GM12878 (cell line): ENCODE results near the gene GNLY.

Experiments
- CTCF ChIP-seq, 3 experiments: IDR thresholded peaks in 2 of 3; conservative IDR thresholded peaks in 1 of 3; 2 replicates each; pipeline ENCODE4 v1.5.1; 2011; ENCODE audit warnings: low read depth in 3 of 3, low read length in 3 of 3, mild to moderate bottlenecking in 3 of 3, control low read depth in 2 of 3, moderate library complexity in 2 of 3, inconsistent platforms in 1 of 3, mixed read lengths in 1 of 3; ENCODE audit not compliant: control insufficient read depth in 2 of 3, insufficient read depth in 1 of 3; ENCODE audit errors: extremely low read depth in 1 of 3
- EGR1 ChIP-seq, 2 experiments: IDR thresholded peaks; 1 replicate in 1 of 2; 2 replicates in 1 of 2; pipeline ENCODE4 v1.6.1; 2011 to 2012; ENCODE audit warnings: low read depth in 2 of 2, low read length in 2 of 2, borderline replicate concordance in 1 of 2, mild to moderate bottlenecking in 1 of 2, moderate library complexity in 1 of 2
- EZH2 ChIP-seq: IDR thresholded peaks from 2 replicates; pipeline ENCODE4 v1.6.1; 2012; ENCODE audit warnings: low read depth, mild to moderate bottlenecking, control low read depth, inconsistent platforms, low read length, borderline replicate concordance; ENCODE audit not compliant: control insufficient read depth
- NR2F1 ChIP-seq: fragments of 450-650 bp; conservative IDR thresholded peaks from 2 replicates; pipeline ENCODE4 v1.6.1; 2017; ENCODE audit warnings: mild to moderate bottlenecking
- NRF1 ChIP-seq: conservative IDR thresholded peaks from 2 replicates; pipeline ENCODE4 v1.6.1; 2011; ENCODE audit warnings: mild to moderate bottlenecking, low read depth, low read length, improper control_type of control experiment
- RAD21 ChIP-seq: IDR thresholded peaks from 2 replicates; pipeline ENCODE4 v1.6.1; 2011; ENCODE audit warnings: mild to moderate bottlenecking, low read depth, low read length, moderate library complexity; ENCODE audit not compliant: insufficient read depth
- SMC3 ChIP-seq: IDR thresholded peaks from 2 replicates; pipeline ENCODE4 v1.6.1; 2011; ENCODE audit warnings: low read length, improper control_type of control experiment, borderline replicate concordance
- YY1 ChIP-seq: IDR thresholded peaks from 2 replicates; pipeline ENCODE4 v1.6.1; 2011; ENCODE audit warnings: low read depth, mild to moderate bottlenecking, low read length
- TF ChIP-seq, protein P1 (sequence below): IDR thresholded peaks from 2 replicates; pipeline ENCODE4 v1.6.1; 2011; ENCODE audit warnings: low read depth, low read length, improper control_type of control experiment, borderline replicate concordance
- TF ChIP-seq, protein P2 (sequence below): fragments of 450-650 bp; IDR thresholded peaks from 2 replicates; pipeline ENCODE4 v1.6.1; 2017; ENCODE audit warnings: mild to moderate bottlenecking

- TF ChIP-seq, protein P1, sequence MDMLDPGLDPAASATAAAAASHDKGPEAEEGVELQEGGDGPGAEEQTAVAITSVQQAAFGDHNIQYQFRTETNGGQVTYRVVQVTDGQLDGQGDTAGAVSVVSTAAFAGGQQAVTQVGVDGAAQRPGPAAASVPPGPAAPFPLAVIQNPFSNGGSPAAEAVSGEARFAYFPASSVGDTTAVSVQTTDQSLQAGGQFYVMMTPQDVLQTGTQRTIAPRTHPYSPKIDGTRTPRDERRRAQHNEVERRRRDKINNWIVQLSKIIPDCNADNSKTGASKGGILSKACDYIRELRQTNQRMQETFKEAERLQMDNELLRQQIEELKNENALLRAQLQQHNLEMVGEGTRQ = no peak
- TF ChIP-seq YY1 (no peak), CTCF (IDR thresholded peaks at IDR 0.05 in 2 of 3, conservative IDR thresholded peaks at IDR 0.05 in 1 of 3; ENCODE audit: control insufficient read depth in 2 of 3, extremely low read depth in 1 of 3, insufficient read depth in 1 of 3, low read depth in 3 of 3, low read length in 3 of 3) (no peak), EZH2 (no peak), EGR1 (IDR thresholded peaks at IDR 0.05; ENCODE audit: borderline replicate concordance in 1 of 2, low read depth in 2 of 2, low read length in 2 of 2) (no peak), NRF1 (no peak), SMC3 (no peak), RAD21 (no peak), NR2F1 (no peak)
- TF ChIP-seq, protein P2, sequence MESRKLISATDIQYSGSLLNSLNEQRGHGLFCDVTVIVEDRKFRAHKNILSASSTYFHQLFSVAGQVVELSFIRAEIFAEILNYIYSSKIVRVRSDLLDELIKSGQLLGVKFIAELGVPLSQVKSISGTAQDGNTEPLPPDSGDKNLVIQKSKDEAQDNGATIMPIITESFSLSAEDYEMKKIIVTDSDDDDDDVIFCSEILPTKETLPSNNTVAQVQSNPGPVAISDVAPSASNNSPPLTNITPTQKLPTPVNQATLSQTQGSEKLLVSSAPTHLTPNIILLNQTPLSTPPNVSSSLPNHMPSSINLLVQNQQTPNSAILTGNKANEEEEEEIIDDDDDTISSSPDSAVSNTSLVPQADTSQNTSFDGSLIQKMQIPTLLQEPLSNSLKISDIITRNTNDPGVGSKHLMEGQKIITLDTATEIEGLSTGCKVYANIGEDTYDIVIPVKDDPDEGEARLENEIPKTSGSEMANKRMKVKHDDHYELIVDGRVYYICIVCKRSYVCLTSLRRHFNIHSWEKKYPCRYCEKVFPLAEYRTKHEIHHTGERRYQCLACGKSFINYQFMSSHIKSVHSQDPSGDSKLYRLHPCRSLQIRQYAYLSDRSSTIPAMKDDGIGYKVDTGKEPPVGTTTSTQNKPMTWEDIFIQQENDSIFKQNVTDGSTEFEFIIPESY = no peak
These were observed 18.2 kb upstream of the GNLY start for GRCh38 chr2:85675866-85676548.
